ENCODE measurements around the gene ATP12A. TPM values are rescaled to one million over a fixed set of nuclear protein-coding genes. Genes with fewer than 3 reads are reported as not detected.

Gene ATP12A
- total RNA-seq, result 0.24 TPM

GRCh38 chr13:24680258-24680920 lies at the start of gene ATP12A:
Gene ATP12A, plus strand, starts transcription at chr13:24680408. Its CDS starts 336 bp downstream, at chr13:24680744.
- peak; percentile 15 for ATAC-seq

GRCh38 chr13:24630851-24631620 lies 49.2 kb upstream of the ATP12A start:
- ATAC-seq, result peak; percentile 90

GRCh38 chr13:24631922-24632321 lies 48.3 kb upstream of the ATP12A start:
- peak; percentile 71 for ATAC-seq

GRCh38 chr13:24632382-24633121 lies 47.7 kb upstream of the ATP12A start:
- ATAC-seq, result peak; percentile 52

GRCh38 chr13:24636776-24637175 lies 43.4 kb upstream of the ATP12A start:
- ATAC-seq, result no peak

- peak; percentile 43 for ATAC-seq
These were observed 42.1 kb upstream of the ATP12A start for GRCh38 chr13:24638096-24638495.

GRCh38 chr13:24640752-24641151 lies 39.5 kb upstream of the ATP12A start:
- ATAC-seq, result no peak

GRCh38 chr13:24642219-24642618 lies 38.0 kb upstream of the ATP12A start:
- no peak for ATAC-seq

GRCh38 chr13:24644036-24644435 lies 36.2 kb upstream of the ATP12A start:
- ATAC-seq, result no peak

GRCh38 chr13:24648271-24648670 lies 31.9 kb upstream of the ATP12A start:
- ATAC-seq, result no peak

- ATAC-seq, result no peak
These were observed 31.1 kb upstream of the ATP12A start for GRCh38 chr13:24648983-24649687.

- ATAC-seq, result no peak
These were observed 30.5 kb upstream of the ATP12A start for GRCh38 chr13:24649688-24650043.

GRCh38 chr13:24650161-24650560 lies 30.0 kb upstream of the ATP12A start:
- ATAC-seq, result no peak

GRCh38 chr13:24651718-24652345 lies 28.4 kb upstream of the ATP12A start:
- peak; percentile 98 for ATAC-seq

- ATAC-seq, result peak; percentile 41
These were observed 27.8 kb upstream of the ATP12A start for GRCh38 chr13:24652359-24652758.

GRCh38 chr13:24654741-24655140 lies 25.5 kb upstream of the ATP12A start:
- ATAC-seq, result no peak

GRCh38 chr13:24659239-24659638 lies 21.0 kb upstream of the ATP12A start:
- ATAC-seq, result no peak

GRCh38 chr13:24660023-24660741 lies 20.0 kb upstream of the ATP12A start:
- no peak for ATAC-seq

GRCh38 chr13:24661713-24662112 lies 18.5 kb upstream of the ATP12A start:
- ATAC-seq, result no peak

- no peak for ATAC-seq
These were observed 17.8 kb upstream of the ATP12A start for GRCh38 chr13:24662195-24663088.

GRCh38 chr13:24663089-24663395 lies 17.2 kb upstream of the ATP12A start:
- no peak for ATAC-seq
